GM21526 (cell line): ENCODE measurements around the gene MOXD1.

ENCODE experiments used
- ATAC-seq: cut with Tn5 transposase; IDR thresholded peaks from one replicate; pipeline ENCODE4 v1.9.1; 2021; ENCODE audit warnings: moderate library complexity; ENCODE audit not compliant: unreplicated experiment, low FRiP score

Gene MOXD1

DNA sequence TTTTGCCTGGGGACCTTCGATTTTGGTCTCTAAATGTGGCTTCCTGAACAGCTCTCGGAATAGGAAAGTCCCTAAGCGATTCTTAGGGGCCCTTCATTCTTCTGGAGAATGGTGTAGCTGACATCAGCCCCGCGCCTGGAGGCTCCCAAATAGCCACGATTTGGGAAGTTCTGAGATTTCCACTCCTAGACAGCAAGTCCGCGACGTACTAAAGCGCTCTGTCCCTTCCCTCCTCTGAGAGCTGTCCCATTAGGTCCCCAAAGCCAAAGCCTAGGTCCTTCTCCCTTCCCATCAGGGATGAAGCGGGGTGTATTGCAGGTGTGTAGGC is 756 bp downstream of the MOXD1 start:
- ATAC-seq = no peak

- no peak for ATAC-seq
Measured at GRCh38 chr6:132399376-132400074, 1.8 kb downstream of the MOXD1 start.

DNA sequence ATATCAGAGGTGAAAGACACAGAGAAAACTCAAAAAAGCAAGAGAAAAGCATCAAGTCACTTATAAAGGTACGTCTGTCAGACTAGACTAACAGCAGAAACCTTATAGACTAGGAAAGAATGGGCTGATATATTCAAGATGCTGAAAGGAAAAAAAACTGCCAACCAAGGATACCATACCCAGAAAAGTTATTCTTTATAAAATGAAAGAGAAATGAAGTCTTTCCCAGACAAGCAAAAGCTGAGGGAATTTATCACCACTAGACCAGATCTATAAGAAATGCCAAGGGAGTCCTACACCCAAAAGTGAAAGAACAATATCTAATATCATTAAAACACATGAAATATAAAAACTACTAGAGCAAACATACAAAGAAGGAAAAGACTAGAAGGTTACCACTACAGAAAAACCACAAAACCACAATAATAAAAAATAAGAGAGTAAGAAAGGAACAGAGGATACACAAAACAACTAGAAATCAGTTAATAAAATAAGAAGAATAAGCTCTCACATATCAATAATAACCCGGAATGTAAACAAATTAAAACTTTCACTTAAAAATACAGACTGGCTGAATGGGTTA is 6.2 kb downstream of the MOXD1 start:
- ATAC-seq = no peak

- ATAC-seq = no peak
Measured at GRCh38 chr6:132392792-132393191, 8.5 kb downstream of the MOXD1 start.

DNA sequence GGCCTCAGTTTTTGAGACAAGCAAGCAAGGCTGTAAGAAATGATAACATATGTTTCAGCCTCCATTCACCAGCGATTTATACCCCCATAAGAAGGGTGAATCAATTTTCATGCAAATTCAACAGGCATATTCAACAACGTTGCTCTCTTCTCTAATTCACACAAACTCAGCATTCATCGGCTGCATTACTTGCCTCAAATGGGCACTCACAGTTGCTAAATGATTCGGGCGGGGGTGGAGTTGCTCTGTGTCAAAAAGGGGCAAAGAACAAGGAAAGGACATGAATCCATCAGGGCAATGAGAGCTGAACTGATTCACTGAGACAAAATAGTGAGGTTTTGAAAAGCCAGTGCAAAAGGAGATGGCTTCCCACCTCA is 9.0 kb downstream of the MOXD1 start:
- no peak for ATAC-seq

DNA sequence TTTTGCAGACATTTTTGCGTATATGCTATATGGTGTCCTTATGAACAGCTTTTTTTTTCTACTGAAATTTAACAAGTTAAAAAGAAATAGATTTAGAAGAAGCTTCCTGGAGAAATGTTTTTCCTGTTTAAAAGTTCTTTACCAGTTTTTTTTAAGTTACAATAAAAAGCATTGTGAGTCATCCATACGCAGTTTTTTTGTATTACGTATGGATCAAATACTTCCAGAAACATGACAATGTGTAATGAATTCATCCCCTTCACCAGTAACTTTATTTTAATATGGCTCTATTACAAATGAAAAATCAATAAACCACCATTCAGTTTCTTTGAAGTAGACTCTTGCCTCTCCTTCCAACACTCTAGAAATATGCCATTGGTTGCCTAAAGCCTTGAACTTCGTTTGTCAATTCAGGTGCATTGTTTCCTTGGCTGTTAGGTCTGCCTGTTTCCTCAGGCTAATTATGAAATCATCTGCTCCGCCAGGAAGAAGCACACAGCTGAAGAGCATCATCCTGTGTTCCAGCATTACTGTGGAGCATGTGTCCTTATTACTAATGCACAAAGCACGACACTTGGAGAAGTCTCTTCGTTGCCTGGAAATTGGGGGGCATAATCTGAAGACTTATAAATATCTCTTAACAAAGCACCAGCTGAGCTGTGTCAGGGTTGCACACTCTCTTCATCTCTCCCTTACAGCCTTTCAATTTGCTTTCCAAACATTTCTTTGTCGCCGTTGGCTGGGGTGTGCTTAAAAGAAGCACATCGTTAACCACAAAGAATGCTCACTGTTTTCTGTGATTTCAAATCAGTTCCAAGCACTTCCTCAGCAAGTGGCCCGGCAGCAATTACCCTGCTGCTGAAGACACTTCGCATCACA is 9.6 kb downstream of the MOXD1 start:
- no peak for ATAC-seq

- ATAC-seq = no peak
Measured at GRCh38 chr6:132390451-132390850, 10.8 kb downstream of the MOXD1 start.

GRCh38 chr6:132390017-132390416 is 11.3 kb downstream of the MOXD1 start:
- no peak for ATAC-seq

DNA sequence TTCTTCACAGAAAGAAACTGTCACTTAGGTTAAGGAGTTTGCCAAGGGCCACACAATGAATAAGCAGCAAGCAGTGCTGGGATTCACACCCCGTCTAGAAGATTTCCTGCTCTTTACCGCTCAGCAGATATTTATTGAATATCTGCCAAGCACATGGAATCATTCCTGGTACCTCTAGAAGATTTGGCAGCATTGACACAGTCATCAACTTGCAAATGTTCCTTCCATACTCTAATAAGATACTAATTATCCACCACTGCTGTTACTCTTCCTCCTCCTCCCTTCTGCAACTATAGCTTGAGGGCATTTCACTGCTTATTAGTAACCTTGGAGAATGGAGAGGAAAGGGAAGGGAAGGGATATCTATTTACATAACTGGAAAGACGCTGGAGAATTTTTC is 13.0 kb downstream of the MOXD1 start:
- ATAC-seq = no peak

GRCh38 chr6:132382630-132383175 is 18.6 kb downstream of the MOXD1 start:
- no peak for ATAC-seq

GRCh38 chr6:132381381-132381780 is 19.9 kb downstream of the MOXD1 start:
- ATAC-seq = no peak

DNA sequence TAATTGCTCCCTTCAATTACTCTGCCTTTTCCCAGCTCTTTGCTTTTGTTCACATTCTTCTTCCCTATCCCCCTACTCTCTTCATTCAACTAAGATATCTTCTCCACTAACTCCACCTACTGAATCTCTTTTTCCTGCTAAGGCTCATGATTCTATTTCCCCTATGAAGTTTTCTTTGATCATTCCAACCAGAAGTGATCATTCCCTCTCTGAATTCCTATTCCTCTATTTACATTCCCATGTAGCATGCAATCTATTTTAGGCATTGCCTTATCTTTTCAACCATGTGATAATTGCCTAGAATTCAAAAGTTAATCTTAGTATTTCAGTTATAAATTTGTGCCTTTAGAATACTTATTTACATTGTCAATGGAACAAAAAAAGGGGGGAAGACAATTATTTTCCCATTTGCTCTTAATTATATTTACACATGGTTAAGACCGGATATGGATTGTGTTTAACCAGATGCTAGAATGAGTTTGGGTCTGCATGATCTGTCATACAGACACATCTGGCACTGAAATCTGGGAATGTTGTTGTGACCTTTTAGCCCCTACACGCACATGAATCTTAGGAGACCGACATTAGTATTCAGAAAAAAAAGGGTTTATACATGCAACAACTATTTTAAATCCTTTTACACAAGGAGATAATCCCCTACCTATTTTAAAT is 20.8 kb downstream of the MOXD1 start:
- no peak for ATAC-seq

GRCh38 chr6:132369526-132369925 is 31.7 kb downstream of the MOXD1 start:
- ATAC-seq = no peak

- ATAC-seq = no peak
Measured at GRCh38 chr6:132368916-132369481, 32.3 kb downstream of the MOXD1 start.

- peak; percentile 97 for ATAC-seq
Measured at GRCh38 chr6:132365281-132365907, 35.9 kb downstream of the MOXD1 start.

DNA sequence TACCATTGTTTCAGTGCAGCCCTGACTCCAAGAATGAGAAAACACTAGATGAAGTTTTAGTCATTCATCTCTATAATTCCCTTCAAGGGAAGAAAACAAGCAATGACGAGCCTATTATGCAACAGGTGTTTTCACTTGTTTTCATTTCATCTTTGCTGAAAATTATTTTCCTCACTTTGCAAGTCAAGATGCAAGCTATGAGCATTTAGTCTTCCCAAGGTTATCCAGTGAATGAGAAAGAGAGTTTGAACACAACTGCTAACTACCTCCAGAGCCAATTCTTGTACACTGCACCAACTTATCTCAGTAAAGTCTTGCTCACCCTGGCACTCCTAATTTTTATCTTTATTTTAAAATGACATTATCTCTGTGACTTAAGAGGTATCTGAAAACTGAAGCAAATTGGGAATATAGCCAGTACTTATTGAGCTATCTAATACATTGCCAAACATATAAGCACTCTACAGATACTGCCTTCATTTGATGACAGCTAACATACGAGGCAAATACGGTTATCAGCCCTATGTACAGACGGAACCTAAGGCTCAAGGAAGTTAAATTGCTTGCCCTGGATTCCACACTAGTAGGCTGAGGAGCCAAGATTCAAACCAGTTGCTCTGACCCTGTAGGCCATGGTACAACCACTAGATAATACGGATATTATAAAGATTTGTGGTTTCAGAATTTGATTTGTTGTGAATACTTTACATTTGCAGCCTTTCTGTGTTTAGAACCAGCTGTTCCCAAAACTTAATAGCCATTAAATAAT is 36.8 kb downstream of the MOXD1 start:
- no peak for ATAC-seq

DNA sequence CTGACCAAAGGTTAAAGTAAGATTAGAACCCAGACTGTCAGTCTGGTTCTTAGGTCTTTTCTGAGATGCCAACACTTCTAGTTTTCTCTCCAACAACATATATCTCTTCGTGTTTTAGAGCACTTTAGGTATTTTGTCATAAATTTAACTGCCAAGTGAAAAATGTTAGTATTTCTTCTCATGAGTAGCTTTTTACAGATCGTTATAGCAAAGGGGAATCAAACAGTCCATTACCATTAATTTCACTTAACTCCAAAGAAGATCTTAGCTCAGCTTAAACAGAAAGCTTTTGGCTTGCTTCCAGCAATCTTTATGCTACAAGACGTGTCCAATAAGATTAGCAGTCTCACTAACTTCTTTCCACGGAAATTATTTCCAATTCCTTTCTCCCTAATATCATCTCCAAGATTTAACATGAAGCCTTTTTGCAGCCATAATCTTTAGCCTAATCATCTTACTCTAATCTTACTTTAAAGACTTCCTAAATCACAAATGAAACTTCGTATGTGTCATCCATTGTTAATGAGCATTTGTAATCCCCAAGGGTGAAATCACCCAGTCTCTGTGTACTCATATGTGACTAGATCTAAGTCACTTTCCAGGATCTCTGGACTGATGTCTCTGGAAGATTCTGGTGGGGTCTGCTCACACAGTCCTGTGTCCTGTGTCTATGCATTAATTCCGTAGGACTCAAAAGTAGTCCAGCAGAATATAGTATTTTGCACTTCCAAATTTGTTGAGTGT is 38.7 kb downstream of the MOXD1 start:
- ATAC-seq = no peak

GRCh38 chr6:132361101-132361500 is 40.2 kb downstream of the MOXD1 start:
- ATAC-seq = no peak

GRCh38 chr6:132359886-132360285 is 41.4 kb downstream of the MOXD1 start:
- no peak for ATAC-seq
